ENCODE measurements around the gene ZC3H4.

The ZC3H4 gene

GRCh38 chr19:47099576-47100050 lies 14.0 kb downstream of the ZC3H4 start:
- no peak overlapping the region for H3K4me3 ChIP-seq
- DNase-seq (ENCODE audit: low spot score) = no peak
- no peak overlapping the region for H3K27ac ChIP-seq
- TF ChIP-seq CTCF (IDR thresholded peaks at IDR 0.05) = no peak

GRCh38 chr19:47098608-47099007 lies 15.0 kb downstream of the ZC3H4 start:
- no peak for DNase-seq (ENCODE audit: low spot score)
- Histone ChIP-seq H3K4me3 (no peak overlapping the region), H3K27ac (no peak overlapping the region)
- no peak for TF ChIP-seq CTCF (IDR thresholded peaks at IDR 0.05)

- peak overlapping the region; percentile 41 to 85 for H3K27ac ChIP-seq
- peak overlapping the region; percentile 53 for H3K4me3 ChIP-seq
- peak; percentile 83 for DNase-seq (ENCODE audit: low spot score)
- no peak for TF ChIP-seq CTCF (IDR thresholded peaks at IDR 0.05)
Measured at GRCh38 chr19:47097396-47098201, 16.0 kb downstream of the ZC3H4 start.

GRCh38 chr19:47096721-47097120 lies 16.9 kb downstream of the ZC3H4 start:
- H3K4me3 ChIP-seq = no peak overlapping the region
- H3K27ac ChIP-seq = peak overlapping the region in 1 of 2 donors; percentile 85
- TF ChIP-seq CTCF (IDR thresholded peaks at IDR 0.05) = no peak
- DNase-seq (ENCODE audit: low spot score) = no peak

- Histone ChIP-seq H3K4me3 (no peak overlapping the region), H3K27ac (peak overlapping the region; percentile 27 to 85)
- TF ChIP-seq CTCF (IDR thresholded peaks at IDR 0.05) = no peak
- DNase-seq (ENCODE audit: low spot score) = no peak
Measured at GRCh38 chr19:47096100-47096704, 17.4 kb downstream of the ZC3H4 start.

- H3K27ac ChIP-seq = peak overlapping the region; percentile 27 to 85
- no peak overlapping the region for H3K4me3 ChIP-seq
- no peak for TF ChIP-seq CTCF (IDR thresholded peaks at IDR 0.05)
- DNase-seq (ENCODE audit: low spot score) = no peak
Measured at GRCh38 chr19:47095476-47096099, 18.0 kb downstream of the ZC3H4 start.
